WTC11 (cell line): Measurements from ENCODE around the gene PGBD5. TPM values are rescaled to one million over a fixed set of nuclear protein-coding genes. Genes with fewer than 3 reads are reported as not detected.

Experiments used
- ATAC-seq: fragments of 200-7000 bp; cut with Tn5 transposase; 2 replicates; pipeline ENCODE4 v1.10.0; 2021; ENCODE audit warnings: mild to moderate bottlenecking, moderate library complexity
- CTCF ChIA-PET: fragments of 300-600 bp; sonication (Branson Sonifier 250); formaldehyde crosslinking; loops from one replicate; lab custom pipeline; 2021; ENCODE audit warnings: antibody characterized with exemption; lab: Charles Lee
- POLR2A ChIA-PET: fragments of 350-600 bp; sonication (Branson Sonifier 250); formaldehyde crosslinking; loops from one replicate; lab custom pipeline; 2021; ENCODE audit warnings: antibody characterized with exemption; lab: Charles Lee
- DNase-seq: peaks from one replicate; pipeline ENCODE4 v3.0.0; 2021; ENCODE audit warnings: low spot score
- H3K27ac Mint-ChIP-seq: 2 replicates; pipeline ENCODE4 v1.8.0; 2021; ENCODE audit warnings: mixed read lengths
- H3K27me3 Mint-ChIP-seq: 2 replicates; pipeline ENCODE4 v1.8.0; 2021; ENCODE audit warnings: low read depth, mild to moderate bottlenecking, moderate library complexity, mixed read lengths
- H3K36me3 Mint-ChIP-seq: 2 replicates; pipeline ENCODE4 v1.8.0; 2021; ENCODE audit warnings: mixed read lengths
- H3K4me1 Mint-ChIP-seq: 2 replicates; pipeline ENCODE4 v1.8.0; 2022; ENCODE audit warnings: mixed read lengths
- H3K4me3 Mint-ChIP-seq: 2 replicates; pipeline ENCODE4 v1.8.0; 2021; ENCODE audit warnings: mild to moderate bottlenecking, moderate library complexity, mixed read lengths
- H3K9me3 Mint-ChIP-seq: 2 replicates; pipeline ENCODE4 v1.8.0; 2021; ENCODE audit warnings: mixed read lengths
- CREB1 ChIP-seq: sonication (generic); formaldehyde crosslinking; IDR thresholded peaks from 2 replicates; pipeline ENCODE4 v1.8.0; 2023; ENCODE audit warnings: mild to moderate bottlenecking, missing genetic modification reagents
- GABPB1 ChIP-seq: sonication (generic); formaldehyde crosslinking; IDR thresholded peaks from 2 replicates; pipeline ENCODE4 v1.8.1; 2023; ENCODE audit warnings: mild to moderate bottlenecking, missing genetic modification reagents
- JUN ChIP-seq: sonication (generic); formaldehyde crosslinking; IDR thresholded peaks from 2 replicates; pipeline ENCODE4 v1.8.0; 2023; ENCODE audit warnings: mild to moderate bottlenecking, missing genetic modification reagents
- RORB ChIP-seq: fragments of 250-450 bp; sonication (Bioruptor Pico); IDR thresholded peaks from 2 replicates; pipeline ENCODE4 v1.9.0; 2021; ENCODE audit warnings: mild to moderate bottlenecking
- SMAD3 ChIP-seq: sonication (generic); formaldehyde crosslinking; IDR thresholded peaks from 2 replicates; pipeline ENCODE4 v1.8.0; 2022; ENCODE audit warnings: missing genetic modification reagents, mild to moderate bottlenecking, borderline replicate concordance
- SMAD4 ChIP-seq: sonication (generic); formaldehyde crosslinking; IDR thresholded peaks from 2 replicates; pipeline ENCODE4 v1.8.0; 2022; ENCODE audit warnings: mild to moderate bottlenecking, missing genetic modification reagents
- TP53 ChIP-seq: sonication (generic); formaldehyde crosslinking; IDR thresholded peaks from 2 replicates; pipeline ENCODE4 v1.8.1; 2023; ENCODE audit warnings: mild to moderate bottlenecking, missing genetic modification reagents
- ZNF138 ChIP-seq: sonication (generic); formaldehyde crosslinking; conservative IDR thresholded peaks from 2 replicates; pipeline ENCODE4 v1.8.1; 2022; ENCODE audit warnings: mild to moderate bottlenecking, moderate library complexity, missing genetic modification reagents
- ZNF423 ChIP-seq: fragments of 250-450 bp; sonication (Bioruptor Pico); IDR thresholded peaks from 2 replicates; pipeline ENCODE4 v2.1.2; 2022; ENCODE audit warnings: mild to moderate bottlenecking, moderate library complexity
- ZNF671 ChIP-seq: fragments of 250-450 bp; sonication (Bioruptor Pico); IDR thresholded peaks from 2 replicates; pipeline ENCODE4 v1.8.0; 2021; ENCODE audit warnings: mild to moderate bottlenecking
- total RNA-seq: library from RNA; stranded (reverse); gene quantifications from 3 replicates; pipeline ENCODE4 v1.2.3, GENCODE V29; 2021
- TF ChIP-seq, protein P1 (sequence below): sonication (generic); formaldehyde crosslinking; IDR thresholded peaks from 2 replicates; pipeline ENCODE4 v1.8.0; 2023; ENCODE audit warnings: missing genetic modification reagents
- TF ChIP-seq, protein P2 (sequence below): fragments of 250-450 bp; sonication (Bioruptor Pico); IDR thresholded peaks from 2 replicates; pipeline ENCODE4 v1.9.0; 2021; ENCODE audit warnings: mild to moderate bottlenecking
- TF ChIP-seq, protein P3 (sequence below): sonication (generic); formaldehyde crosslinking; IDR thresholded peaks from 2 replicates; pipeline ENCODE4 v1.8.0; 2022; ENCODE audit warnings: mild to moderate bottlenecking, missing genetic modification reagents
- TF ChIP-seq, protein P4 (sequence below): fragments of 200-600 bp; IDR thresholded peaks from 2 replicates; pipeline ENCODE4 v1.8.0; 2022; ENCODE audit warnings: antibody characterized with exemption
- TF ChIP-seq, protein P5 (sequence below): sonication (generic); formaldehyde crosslinking; IDR thresholded peaks from 2 replicates; pipeline ENCODE4 v1.8.0; 2022; ENCODE audit warnings: mild to moderate bottlenecking, missing genetic modification reagents
- TF ChIP-seq, protein P6 (sequence below): sonication (generic); formaldehyde crosslinking; IDR thresholded peaks from 2 replicates; pipeline ENCODE4 v1.8.0; 2023; ENCODE audit warnings: mild to moderate bottlenecking, missing genetic modification reagents
- TF ChIP-seq, protein P7 (sequence below): sonication (generic); formaldehyde crosslinking; IDR thresholded peaks from 2 replicates; pipeline ENCODE4 v1.8.0; 2022; ENCODE audit warnings: mild to moderate bottlenecking, missing genetic modification reagents

The PGBD5 gene
- total RNA-seq, 1 experiment from 2014 or later: 23.8 TPM

DNA sequence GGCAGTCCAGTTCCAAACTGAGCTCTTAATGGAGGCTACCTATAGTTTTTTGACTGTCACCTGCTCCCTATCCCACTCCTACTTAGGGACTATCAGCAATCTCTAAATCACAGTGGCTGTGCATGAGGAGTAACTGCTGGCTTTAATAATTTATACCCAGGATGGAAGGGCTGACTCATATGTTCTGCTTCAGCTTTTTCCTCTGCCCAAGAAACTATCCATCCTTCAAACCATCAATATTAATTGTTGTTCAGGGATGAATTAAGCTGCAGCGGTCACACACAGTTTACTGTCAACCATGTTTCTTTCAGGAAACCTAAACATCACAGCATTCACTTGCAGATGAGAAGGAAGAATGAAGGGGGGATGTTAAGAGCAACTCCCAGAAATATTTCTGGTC lies 9.0 kb upstream of the PGBD5 start:
- no peak overlapping the region for H3K4me3 Mint-ChIP-seq
- ChIA-PET CTCF (interaction anchor here (0.6 to 1.4 kb wide), 4 partner anchors 8 to 207 kb away, joined by 3 to 5 read pairs (median 4); no protein-coding TSS in a partner anchor), POLR2A (interaction anchor here (0.5 kb wide), 1 partner anchor 22 kb away, joined by 3 read pairs; no protein-coding TSS in a partner anchor)
- no peak for DNase-seq
- ATAC-seq: no peak
- H3K27ac Mint-ChIP-seq: no peak overlapping the region
- peaks cover 16% of the 10 kb centered on the region for H3K4me1 Mint-ChIP-seq
- H3K36me3 Mint-ChIP-seq: peaks cover 12% of the 10 kb centered on the region
- peaks cover 20% of the 10 kb centered on the region for H3K9me3 Mint-ChIP-seq
- peaks cover 10% of the 10 kb centered on the region for H3K27me3 Mint-ChIP-seq
- TF ChIP-seq ZNF671 (CRISPR knock-in tag) (no peak), TP53 (CRISPR knock-in tag) (no peak), GABPB1 (CRISPR knock-in tag) (no peak), JUN (CRISPR knock-in tag) (no peak), ZNF423 (CRISPR knock-in tag) (no peak), SMAD4 (no peak), ZNF138 (CRISPR knock-in tag) (no peak), RORB (CRISPR knock-in tag) (no peak), SMAD3 (CRISPR knock-in tag) (no peak), CREB1 (CRISPR knock-in tag) (no peak)
- TF ChIP-seq, protein P1, sequence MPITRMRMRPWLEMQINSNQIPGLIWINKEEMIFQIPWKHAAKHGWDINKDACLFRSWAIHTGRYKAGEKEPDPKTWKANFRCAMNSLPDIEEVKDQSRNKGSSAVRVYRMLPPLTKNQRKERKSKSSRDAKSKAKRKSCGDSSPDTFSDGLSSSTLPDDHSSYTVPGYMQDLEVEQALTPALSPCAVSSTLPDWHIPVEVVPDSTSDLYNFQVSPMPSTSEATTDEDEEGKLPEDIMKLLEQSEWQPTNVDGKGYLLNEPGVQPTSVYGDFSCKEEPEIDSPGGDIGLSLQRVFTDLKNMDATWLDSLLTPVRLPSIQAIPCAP (CRISPR knock-in tag): no peak
- TF ChIP-seq, protein P2, sequence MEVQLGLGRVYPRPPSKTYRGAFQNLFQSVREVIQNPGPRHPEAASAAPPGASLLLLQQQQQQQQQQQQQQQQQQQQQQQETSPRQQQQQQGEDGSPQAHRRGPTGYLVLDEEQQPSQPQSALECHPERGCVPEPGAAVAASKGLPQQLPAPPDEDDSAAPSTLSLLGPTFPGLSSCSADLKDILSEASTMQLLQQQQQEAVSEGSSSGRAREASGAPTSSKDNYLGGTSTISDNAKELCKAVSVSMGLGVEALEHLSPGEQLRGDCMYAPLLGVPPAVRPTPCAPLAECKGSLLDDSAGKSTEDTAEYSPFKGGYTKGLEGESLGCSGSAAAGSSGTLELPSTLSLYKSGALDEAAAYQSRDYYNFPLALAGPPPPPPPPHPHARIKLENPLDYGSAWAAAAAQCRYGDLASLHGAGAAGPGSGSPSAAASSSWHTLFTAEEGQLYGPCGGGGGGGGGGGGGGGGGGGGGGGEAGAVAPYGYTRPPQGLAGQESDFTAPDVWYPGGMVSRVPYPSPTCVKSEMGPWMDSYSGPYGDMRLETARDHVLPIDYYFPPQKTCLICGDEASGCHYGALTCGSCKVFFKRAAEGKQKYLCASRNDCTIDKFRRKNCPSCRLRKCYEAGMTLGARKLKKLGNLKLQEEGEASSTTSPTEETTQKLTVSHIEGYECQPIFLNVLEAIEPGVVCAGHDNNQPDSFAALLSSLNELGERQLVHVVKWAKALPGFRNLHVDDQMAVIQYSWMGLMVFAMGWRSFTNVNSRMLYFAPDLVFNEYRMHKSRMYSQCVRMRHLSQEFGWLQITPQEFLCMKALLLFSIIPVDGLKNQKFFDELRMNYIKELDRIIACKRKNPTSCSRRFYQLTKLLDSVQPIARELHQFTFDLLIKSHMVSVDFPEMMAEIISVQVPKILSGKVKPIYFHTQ (CRISPR knock-in tag): no peak
- TF ChIP-seq, protein P3, sequence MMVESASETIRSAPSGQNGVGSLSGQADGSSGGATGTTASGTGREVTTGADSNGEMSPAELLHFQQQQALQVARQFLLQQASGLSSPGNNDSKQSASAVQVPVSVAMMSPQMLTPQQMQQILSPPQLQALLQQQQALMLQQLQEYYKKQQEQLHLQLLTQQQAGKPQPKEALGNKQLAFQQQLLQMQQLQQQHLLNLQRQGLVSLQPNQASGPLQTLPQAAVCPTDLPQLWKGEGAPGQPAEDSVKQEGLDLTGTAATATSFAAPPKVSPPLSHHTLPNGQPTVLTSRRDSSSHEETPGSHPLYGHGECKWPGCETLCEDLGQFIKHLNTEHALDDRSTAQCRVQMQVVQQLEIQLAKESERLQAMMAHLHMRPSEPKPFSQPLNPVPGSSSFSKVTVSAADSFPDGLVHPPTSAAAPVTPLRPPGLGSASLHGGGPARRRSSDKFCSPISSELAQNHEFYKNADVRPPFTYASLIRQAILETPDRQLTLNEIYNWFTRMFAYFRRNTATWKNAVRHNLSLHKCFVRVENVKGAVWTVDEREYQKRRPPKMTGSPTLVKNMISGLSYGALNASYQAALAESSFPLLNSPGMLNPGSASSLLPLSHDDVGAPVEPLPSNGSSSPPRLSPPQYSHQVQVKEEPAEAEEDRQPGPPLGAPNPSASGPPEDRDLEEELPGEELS (CRISPR knock-in tag): no peak
- TF ChIP-seq, protein P4, sequence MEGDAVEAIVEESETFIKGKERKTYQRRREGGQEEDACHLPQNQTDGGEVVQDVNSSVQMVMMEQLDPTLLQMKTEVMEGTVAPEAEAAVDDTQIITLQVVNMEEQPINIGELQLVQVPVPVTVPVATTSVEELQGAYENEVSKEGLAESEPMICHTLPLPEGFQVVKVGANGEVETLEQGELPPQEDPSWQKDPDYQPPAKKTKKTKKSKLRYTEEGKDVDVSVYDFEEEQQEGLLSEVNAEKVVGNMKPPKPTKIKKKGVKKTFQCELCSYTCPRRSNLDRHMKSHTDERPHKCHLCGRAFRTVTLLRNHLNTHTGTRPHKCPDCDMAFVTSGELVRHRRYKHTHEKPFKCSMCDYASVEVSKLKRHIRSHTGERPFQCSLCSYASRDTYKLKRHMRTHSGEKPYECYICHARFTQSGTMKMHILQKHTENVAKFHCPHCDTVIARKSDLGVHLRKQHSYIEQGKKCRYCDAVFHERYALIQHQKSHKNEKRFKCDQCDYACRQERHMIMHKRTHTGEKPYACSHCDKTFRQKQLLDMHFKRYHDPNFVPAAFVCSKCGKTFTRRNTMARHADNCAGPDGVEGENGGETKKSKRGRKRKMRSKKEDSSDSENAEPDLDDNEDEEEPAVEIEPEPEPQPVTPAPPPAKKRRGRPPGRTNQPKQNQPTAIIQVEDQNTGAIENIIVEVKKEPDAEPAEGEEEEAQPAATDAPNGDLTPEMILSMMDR: no peak
- TF ChIP-seq, protein P5, sequence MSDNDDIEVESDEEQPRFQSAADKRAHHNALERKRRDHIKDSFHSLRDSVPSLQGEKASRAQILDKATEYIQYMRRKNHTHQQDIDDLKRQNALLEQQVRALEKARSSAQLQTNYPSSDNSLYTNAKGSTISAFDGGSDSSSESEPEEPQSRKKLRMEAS: no peak
- TF ChIP-seq, protein P6, sequence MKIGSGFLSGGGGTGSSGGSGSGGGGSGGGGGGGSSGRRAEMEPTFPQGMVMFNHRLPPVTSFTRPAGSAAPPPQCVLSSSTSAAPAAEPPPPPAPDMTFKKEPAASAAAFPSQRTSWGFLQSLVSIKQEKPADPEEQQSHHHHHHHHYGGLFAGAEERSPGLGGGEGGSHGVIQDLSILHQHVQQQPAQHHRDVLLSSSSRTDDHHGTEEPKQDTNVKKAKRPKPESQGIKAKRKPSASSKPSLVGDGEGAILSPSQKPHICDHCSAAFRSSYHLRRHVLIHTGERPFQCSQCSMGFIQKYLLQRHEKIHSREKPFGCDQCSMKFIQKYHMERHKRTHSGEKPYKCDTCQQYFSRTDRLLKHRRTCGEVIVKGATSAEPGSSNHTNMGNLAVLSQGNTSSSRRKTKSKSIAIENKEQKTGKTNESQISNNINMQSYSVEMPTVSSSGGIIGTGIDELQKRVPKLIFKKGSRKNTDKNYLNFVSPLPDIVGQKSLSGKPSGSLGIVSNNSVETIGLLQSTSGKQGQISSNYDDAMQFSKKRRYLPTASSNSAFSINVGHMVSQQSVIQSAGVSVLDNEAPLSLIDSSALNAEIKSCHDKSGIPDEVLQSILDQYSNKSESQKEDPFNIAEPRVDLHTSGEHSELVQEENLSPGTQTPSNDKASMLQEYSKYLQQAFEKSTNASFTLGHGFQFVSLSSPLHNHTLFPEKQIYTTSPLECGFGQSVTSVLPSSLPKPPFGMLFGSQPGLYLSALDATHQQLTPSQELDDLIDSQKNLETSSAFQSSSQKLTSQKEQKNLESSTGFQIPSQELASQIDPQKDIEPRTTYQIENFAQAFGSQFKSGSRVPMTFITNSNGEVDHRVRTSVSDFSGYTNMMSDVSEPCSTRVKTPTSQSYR: no peak
- TF ChIP-seq, protein P7, sequence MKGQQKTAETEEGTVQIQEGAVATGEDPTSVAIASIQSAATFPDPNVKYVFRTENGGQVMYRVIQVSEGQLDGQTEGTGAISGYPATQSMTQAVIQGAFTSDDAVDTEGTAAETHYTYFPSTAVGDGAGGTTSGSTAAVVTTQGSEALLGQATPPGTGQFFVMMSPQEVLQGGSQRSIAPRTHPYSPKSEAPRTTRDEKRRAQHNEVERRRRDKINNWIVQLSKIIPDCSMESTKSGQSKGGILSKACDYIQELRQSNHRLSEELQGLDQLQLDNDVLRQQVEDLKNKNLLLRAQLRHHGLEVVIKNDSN (CRISPR knock-in tag): no peak
